ENCODE data around the gene PALB2.

Gene PALB2

DNA sequence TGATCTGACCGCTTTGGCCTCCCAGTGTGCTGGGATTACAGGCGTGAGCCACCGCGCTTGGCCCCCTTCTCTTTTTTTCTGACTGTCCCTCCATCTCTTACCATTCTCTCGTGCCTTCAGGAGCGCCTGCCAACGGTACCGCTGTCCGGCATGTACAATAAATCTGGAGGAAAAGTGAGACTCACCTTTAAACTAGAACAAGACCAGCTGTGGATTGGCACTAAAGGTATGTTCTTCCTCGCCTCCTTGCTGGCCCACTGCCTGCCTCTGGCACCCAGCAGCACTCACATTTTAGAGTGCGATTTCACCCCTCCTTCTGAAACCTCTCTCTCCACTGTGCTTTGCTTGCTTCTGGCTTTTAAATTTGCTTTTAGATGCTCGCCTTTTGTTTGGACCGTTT lies 78.6 kb downstream of the PALB2 start:
- DNase-seq = no peak
- in situ Hi-C loops (cut with MboI; ENCODE audit: low pct_unique_long_range_greater_than_20kb, low sequenced_read_pairs) = no loop called here

GRCh38 chr16:23561586-23561985 lies 79.5 kb downstream of the PALB2 start:
- no peak for DNase-seq
- in situ Hi-C loops (cut with MboI; ENCODE audit: low pct_unique_long_range_greater_than_20kb, low sequenced_read_pairs) = no loop called here

- DNase-seq = no peak
- in situ Hi-C loops (cut with MboI; ENCODE audit: low pct_unique_long_range_greater_than_20kb, low sequenced_read_pairs) = no loop called here
Observed at GRCh38 chr16:23557779-23558702, 83.1 kb downstream of the PALB2 start.

- peak; percentile 100 for DNase-seq
- in situ Hi-C loops (cut with MboI; ENCODE audit: low pct_unique_long_range_greater_than_20kb, low sequenced_read_pairs) = no loop called here
Observed at GRCh38 chr16:23556881-23557778, 84.0 kb downstream of the PALB2 start, which contains the start of the genes EARS2 and UBFD1. Gene EARS2, minus strand, starts transcription at chr16:23557350. Its CDS starts 7 bp downstream, at chr16:23557343. Gene UBFD1, plus strand, starts transcription at chr16:23557727. Its CDS starts 16 bp downstream, at chr16:23557743.

- peak; percentile 6 for DNase-seq
- in situ Hi-C loops (cut with MboI; ENCODE audit: low pct_unique_long_range_greater_than_20kb, low sequenced_read_pairs) = no loop called here
Observed at GRCh38 chr16:23554536-23554935, 86.6 kb downstream of the PALB2 start.

Data from KBM-7 (cell line).